CD4-positive, alpha-beta T cell treated with Interleukin-15 for 1 hour (primary cell): ENCODE results near the gene KANK3.
"Not testable (repeated sequence)": the region's sequence is repeated elsewhere in the genome, so short reads cannot be mapped to it uniquely, and the experiment has no call there.

Source experiments
- DNase-seq: peaks from one replicate; pipeline ENCODE4 v3.0.0-alpha.2; 2020

The KANK3 gene

GRCh38 chr19:8336660-8337059, 6.4 kb downstream of the KANK3 start:
- no peak for DNase-seq

- no peak for DNase-seq
Measured at GRCh38 chr19:8336072-8336569, 6.9 kb downstream of the KANK3 start.

GRCh38 chr19:8335343-8336071, 7.6 kb downstream of the KANK3 start:
- peak; percentile 30 for DNase-seq

GRCh38 chr19:8334458-8335342, 8.4 kb downstream of the KANK3 start:
- DNase-seq = peak; percentile 39

- DNase-seq = no peak
Measured at GRCh38 chr19:8333767-8334457, 9.2 kb downstream of the KANK3 start.

GRCh38 chr19:8332976-8333766, 9.9 kb downstream of the KANK3 start:
- no peak for DNase-seq

- no peak for DNase-seq
Measured at GRCh38 chr19:8331263-8331845, 11.7 kb downstream of the KANK3 start.

- no peak for DNase-seq
Measured at GRCh38 chr19:8329996-8330395, 13.1 kb downstream of the KANK3 start.

GRCh38 chr19:8325454-8325853, 17.6 kb downstream of the KANK3 start:
- no peak for DNase-seq

- no peak for DNase-seq
Measured at GRCh38 chr19:8324186-8325050, 18.6 kb downstream of the KANK3 start.

- no peak for DNase-seq
Measured at GRCh38 chr19:8323781-8324185, 19.3 kb downstream of the KANK3 start.

- no peak for DNase-seq
Measured at GRCh38 chr19:8322638-8322997, 20.4 kb downstream of the KANK3 start.

- no peak for DNase-seq
Measured at GRCh38 chr19:8321986-8322637, 20.9 kb downstream of the KANK3 start.

- peak; percentile 96 for DNase-seq
Measured at GRCh38 chr19:8321067-8321985, 21.7 kb downstream of the KANK3 start, which contains the start of the genes NDUFA7 and RPS28. Gene NDUFA7, minus strand, starts transcription at chr19:8321375. Its CDS starts 17 bp downstream, at chr19:8321358. Gene RPS28, plus strand, starts transcription at chr19:8321496. Its CDS starts 35 bp downstream, at chr19:8321531.

- no peak for DNase-seq
Measured at GRCh38 chr19:8320564-8321066, 22.4 kb downstream of the KANK3 start.

- no peak for DNase-seq
Measured at GRCh38 chr19:8319807-8320520, 23.1 kb downstream of the KANK3 start.

GRCh38 chr19:8318835-8319234, 24.2 kb downstream of the KANK3 start:
- DNase-seq = not testable (repeated sequence)
